ENCODE data around the gene MTX3.

The MTX3 gene

GRCh38 chr5:79936646-79937216 lies 54.3 kb downstream of the MTX3 start:
- H3K27ac Mint-ChIP-seq = no peak overlapping the region
- no peaks in the 10 kb centered on the region for H3K27me3 Mint-ChIP-seq (ENCODE audit: low read depth, poor library complexity)
- no peaks in the 10 kb centered on the region for H3K36me3 Mint-ChIP-seq (ENCODE audit: low read depth)
- no peak for TF ChIP-seq CTCF (IDR thresholded peaks at IDR 0.05)
- DNase-seq = no peak
- H3K4me3 Mint-ChIP-seq = no peak overlapping the region
- no peaks in the 10 kb centered on the region for H3K4me1 Mint-ChIP-seq
- H3K9me3 Mint-ChIP-seq = no peaks in the 10 kb centered on the region

GRCh38 chr5:79936002-79936645 lies 54.9 kb downstream of the MTX3 start:
- TF ChIP-seq CTCF (IDR thresholded peaks at IDR 0.05) = no peak
- Mint-ChIP-seq H3K4me1 (no peaks in the 10 kb centered on the region), H3K4me3 (no peak overlapping the region), H3K9me3 (no peaks in the 10 kb centered on the region), H3K27ac (no peak overlapping the region), H3K27me3 (ENCODE audit: low read depth, poor library complexity) (no peaks in the 10 kb centered on the region), H3K36me3 (ENCODE audit: low read depth) (no peaks in the 10 kb centered on the region)
- DNase-seq = no peak

GRCh38 chr5:79934681-79935080 lies 56.4 kb downstream of the MTX3 start:
- DNase-seq = no peak
- Mint-ChIP-seq H3K4me1 (no peaks in the 10 kb centered on the region), H3K27ac (no peak overlapping the region), H3K9me3 (no peaks in the 10 kb centered on the region), H3K4me3 (no peak overlapping the region), H3K27me3 (ENCODE audit: low read depth, poor library complexity) (no peaks in the 10 kb centered on the region), H3K36me3 (ENCODE audit: low read depth) (no peaks in the 10 kb centered on the region)
- no peak for TF ChIP-seq CTCF (IDR thresholded peaks at IDR 0.05)

- no peak overlapping the region for H3K27ac Mint-ChIP-seq
- no peaks in the 10 kb centered on the region for H3K27me3 Mint-ChIP-seq (ENCODE audit: low read depth, poor library complexity)
- H3K4me1 Mint-ChIP-seq = no peaks in the 10 kb centered on the region
- no peaks in the 10 kb centered on the region for H3K36me3 Mint-ChIP-seq (ENCODE audit: low read depth)
- H3K9me3 Mint-ChIP-seq = no peaks in the 10 kb centered on the region
- no peak overlapping the region for H3K4me3 Mint-ChIP-seq
- DNase-seq = no peak
- no peak for TF ChIP-seq CTCF (IDR thresholded peaks at IDR 0.05)
Observed at GRCh38 chr5:79932510-79933504, 58.3 kb downstream of the MTX3 start.

- Mint-ChIP-seq H3K27me3 (ENCODE audit: low read depth, poor library complexity) (no peaks in the 10 kb centered on the region), H3K4me3 (no peak overlapping the region), H3K27ac (no peak overlapping the region), H3K4me1 (no peaks in the 10 kb centered on the region), H3K9me3 (no peaks in the 10 kb centered on the region), H3K36me3 (ENCODE audit: low read depth) (no peaks in the 10 kb centered on the region)
- DNase-seq = no peak
- TF ChIP-seq CTCF (IDR thresholded peaks at IDR 0.05) = no peak
Observed at GRCh38 chr5:79931866-79932265, 59.2 kb downstream of the MTX3 start.
